Renal cortex interstitium (tissue), 11 donors: ENCODE measurements around the gene EDEM3. TPM values are rescaled to one million over a fixed set of nuclear protein-coding genes. Genes with fewer than 3 reads are reported as not detected.
"Not testable (repeated sequence)": the region's sequence is repeated elsewhere in the genome, so short reads cannot be mapped to it uniquely, and the experiment has no call there.

Experiments
- DNase-seq, 11 donors: peaks; one replicate each; pipeline ENCODE4 v3.0.0-alpha.2; 2013; ENCODE audit warnings: low read depth in 9 of 11, low spot score in 4 of 11; ENCODE audit errors: extremely low read depth in 1 of 11
- polyA plus RNA-seq, 3 donors: library from polyadenylated mRNA; unstranded; fragments of 120-200 nt; gene quantifications; one replicate each; pipeline ENCODE4 v1.2.1, GENCODE V29; 2013; ENCODE audit not compliant: insufficient read length in 3 of 3

Gene EDEM3
- polyA plus RNA-seq, 3 donors = 30.2 to 32.7 (median 32.5) TPM

GRCh38 chr1:184693011-184693410 is 61.6 kb downstream of the EDEM3 start:
- DNase-seq = no peak

GRCh38 chr1:184691719-184692324 is 62.8 kb downstream of the EDEM3 start:
- DNase-seq = peak; percentile 26 to 63 (median 48)

DNA sequence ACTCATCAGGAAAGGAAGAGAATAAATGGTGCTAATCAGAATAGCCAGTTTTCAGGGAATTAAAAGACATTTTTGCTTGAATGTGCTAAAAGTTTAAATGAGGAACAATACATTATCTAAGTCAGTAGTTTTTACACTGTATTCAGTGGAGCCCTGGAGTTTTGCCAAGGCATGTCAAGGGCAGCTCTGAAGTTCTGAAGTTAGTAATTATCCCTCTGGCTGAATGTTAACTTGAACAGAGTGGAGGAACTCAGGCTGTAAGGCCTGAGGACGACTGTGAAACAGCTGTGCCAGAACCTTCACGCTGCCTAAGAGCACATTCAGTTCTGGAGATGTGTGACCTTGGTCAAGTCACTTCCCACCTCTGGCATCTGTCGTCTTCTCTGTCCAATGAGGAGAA is 68.1 kb downstream of the EDEM3 start:
- peak in 1 of 11 donors; percentile 39 for DNase-seq

GRCh38 chr1:184685116-184685515 is 69.5 kb downstream of the EDEM3 start:
- no peak for DNase-seq

DNA sequence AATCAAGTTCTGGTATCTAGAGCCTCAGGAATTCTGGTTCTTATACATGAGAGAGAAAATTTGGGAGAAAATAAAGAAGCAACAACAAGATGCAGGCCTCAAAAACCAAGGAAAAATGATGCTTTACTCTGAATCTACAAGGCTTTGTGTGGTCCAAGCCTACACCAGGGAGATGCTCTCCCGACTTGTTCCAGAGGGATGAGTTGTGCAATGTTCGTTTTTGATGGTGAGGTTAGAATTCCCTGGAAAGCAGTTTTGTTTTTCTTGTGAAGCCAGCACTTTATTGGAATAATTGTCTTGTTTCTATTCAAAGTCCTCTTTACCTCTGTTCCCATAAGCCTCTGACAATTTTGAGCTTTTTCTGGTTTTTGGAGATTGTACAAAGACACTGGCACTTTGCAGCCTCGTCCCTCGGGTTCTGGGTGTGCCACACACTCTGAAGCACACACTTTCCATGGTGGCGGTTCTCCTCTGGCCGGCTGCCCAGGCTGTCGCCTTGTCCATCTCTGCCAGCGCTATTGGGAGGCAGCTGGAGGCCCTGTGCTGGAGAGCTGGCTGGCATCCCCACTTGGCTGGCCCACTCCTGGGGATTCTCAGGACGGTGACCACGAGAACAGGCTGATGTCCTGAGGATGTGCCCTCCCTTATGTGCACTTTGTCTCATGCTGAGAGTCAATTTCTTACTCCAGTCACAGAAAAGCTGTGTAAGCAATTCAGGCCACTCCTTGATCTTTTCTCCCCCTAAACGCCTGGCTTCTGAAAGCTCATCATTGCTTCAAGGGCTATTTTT is 70.2 kb downstream of the EDEM3 start:
- DNase-seq = no peak

GRCh38 chr1:184682956-184683355 is 71.7 kb downstream of the EDEM3 start:
- DNase-seq = no peak

DNA sequence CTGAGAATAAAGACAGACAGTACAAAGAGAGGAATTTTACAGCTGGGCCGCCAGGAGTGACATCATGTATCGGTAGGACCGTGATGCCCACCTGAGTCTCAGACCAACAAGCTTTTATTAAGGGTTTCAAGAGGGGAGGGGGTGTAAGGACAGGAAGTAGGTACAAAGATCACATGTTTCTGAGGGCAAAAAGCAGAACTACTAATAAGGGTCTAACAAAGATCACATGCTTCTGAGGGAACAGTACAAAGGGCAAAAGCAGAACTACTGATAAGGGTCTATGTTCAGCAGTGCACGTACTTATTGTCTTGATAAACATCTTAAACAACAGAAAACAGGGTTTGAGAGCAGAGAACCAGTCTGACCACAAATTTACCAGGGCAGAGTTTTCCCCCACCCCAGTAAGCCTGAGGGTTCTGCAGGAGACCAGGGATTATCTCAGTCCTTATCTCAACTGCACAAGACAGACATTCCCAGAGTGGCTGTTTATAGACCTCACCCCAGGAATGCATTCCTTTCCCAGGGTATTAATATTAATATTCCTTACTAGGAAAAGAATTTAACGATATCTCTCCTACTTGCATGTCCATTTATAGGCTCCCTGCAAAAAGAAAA is 73.9 kb downstream of the EDEM3 start:
- DNase-seq = not testable (repeated sequence)

DNA sequence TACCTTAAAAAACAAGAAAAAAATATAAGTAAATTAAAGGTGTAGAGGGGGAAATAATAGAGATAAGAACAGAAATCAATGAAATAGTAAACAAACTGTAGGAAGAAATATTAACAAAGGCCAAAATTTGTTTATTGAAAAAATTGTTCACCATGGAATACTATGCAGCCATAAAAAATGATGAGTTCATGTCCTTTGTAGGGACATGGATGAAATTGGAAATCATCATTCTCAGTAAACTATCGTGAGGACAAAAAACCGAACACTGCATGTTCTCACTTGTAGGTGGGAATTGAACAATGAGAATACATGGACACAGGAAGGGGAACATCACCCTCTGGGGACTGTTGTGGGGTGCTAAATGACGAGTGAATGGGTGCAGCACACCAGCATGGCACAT is 75.2 kb downstream of the EDEM3 start:
- not testable (repeated sequence) for DNase-seq

- no peak for DNase-seq
Observed at GRCh38 chr1:184677344-184677743, 77.3 kb downstream of the EDEM3 start.

- no peak for DNase-seq
Observed at GRCh38 chr1:184673305-184673704, 81.4 kb downstream of the EDEM3 start.

DNA sequence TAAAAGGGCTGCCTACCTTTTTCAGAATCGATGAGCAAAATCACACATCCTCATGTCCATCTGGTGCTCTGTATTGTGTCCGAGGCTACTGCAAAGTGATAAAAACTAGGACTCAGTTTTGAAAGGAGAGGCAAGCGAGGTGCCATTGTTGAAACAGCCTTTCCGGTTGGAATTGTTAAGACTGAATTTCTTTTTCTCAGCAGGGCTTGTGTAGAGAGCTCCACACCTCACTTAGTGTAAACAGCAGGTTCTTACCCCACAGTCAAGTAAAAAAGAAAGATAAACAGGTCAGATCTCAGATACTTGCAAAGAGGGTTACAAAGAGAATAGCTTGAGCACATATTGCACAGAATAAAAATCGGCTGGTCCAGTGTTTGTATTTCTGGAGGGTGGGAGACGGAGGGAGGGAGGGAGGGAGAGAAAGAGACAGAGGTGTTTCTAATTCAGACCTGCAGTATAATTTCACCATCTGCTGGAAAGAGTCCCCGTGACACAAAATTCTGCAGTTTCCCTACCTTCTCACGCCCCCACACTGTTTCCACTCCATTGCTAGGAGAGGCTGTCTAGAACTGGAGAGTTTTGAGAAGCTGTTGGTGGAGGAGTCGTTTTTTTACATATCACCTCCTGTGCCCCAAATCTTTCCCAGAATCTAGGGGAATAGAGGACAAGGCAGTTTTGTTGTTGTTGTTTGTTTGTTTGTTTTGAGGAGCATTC is 82.5 kb downstream of the EDEM3 start:
- no peak for DNase-seq

- no peak for DNase-seq
Observed at GRCh38 chr1:184669391-184669790, 85.3 kb downstream of the EDEM3 start.

- no peak for DNase-seq
Observed at GRCh38 chr1:184665360-184665759, 89.3 kb downstream of the EDEM3 start.

DNA sequence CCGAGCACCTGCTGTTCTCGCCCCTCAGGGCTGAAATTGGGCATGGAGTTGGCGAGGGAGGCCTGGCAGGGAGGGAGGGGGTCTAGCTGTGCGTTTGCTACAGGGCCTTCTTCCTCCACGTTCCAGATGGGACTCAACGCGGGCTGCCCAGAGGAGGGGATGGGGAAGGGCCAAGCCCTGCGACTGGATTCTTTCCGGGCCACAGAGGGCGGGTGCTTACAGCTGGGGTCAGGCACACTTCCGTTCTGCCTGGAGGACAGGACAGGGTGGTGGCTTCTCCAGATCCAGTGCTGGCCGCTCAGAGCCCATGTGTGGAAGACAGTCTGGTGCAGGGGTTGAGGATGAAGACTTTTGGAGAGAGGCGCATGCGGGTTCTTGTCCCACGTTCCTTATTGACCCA is 90.0 kb downstream of the EDEM3 start:
- DNase-seq = no peak

DNA sequence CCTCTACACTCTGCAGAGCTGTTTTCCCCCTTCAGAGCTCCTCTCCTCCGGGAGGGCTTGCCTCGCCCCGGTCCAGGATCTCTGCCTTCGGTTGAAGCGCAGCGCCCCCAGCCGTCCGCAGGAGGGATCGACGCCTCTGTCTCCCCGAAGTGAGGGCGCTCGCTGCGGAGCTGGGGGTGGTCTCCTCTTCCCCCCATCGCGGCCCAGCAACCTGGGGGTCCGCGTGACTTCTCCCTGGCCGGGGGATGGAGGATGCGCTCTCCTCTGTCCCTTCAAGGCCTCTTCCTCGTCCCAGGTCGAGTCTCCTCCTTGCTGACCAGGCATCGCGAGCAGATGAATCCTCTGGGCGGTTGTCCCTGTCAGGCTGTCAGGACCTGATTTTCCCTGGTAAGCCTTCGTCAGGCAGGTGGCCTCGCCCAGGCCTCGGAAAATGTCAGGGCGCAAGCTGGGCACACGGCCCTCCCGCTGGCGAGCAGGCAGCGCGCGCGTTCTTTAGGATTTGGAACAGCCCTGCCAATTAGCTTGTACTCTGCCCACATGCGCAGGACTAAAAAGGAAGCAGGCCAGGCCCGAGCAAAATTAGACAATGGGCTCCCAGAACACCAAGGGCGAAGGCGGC is 90.5 kb downstream of the EDEM3 start:
- DNase-seq = peak; percentile 33 to 73 (median 64)

DNA sequence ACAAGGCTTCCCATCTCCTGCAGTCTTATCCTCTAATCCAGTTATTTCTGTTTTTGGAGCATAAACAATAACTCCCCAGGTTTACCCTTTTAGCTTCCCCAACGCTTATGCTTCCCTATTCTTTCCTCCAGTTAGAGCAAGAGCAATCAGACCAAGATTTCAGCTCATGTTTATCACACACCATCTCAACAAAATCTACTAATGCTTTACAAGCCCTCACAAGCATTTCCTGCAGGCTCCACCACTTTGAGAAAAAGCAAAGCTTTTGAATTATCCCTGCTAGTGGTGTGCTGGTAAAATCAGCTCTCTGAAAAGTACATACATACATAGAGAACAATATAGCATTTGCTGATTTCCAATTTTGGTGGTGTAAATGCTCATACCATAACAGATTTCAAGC is 92.9 kb downstream of the EDEM3 start:
- DNase-seq = no peak

- no peak for DNase-seq
Observed at GRCh38 chr1:184660462-184661191, 94.0 kb downstream of the EDEM3 start.

DNA sequence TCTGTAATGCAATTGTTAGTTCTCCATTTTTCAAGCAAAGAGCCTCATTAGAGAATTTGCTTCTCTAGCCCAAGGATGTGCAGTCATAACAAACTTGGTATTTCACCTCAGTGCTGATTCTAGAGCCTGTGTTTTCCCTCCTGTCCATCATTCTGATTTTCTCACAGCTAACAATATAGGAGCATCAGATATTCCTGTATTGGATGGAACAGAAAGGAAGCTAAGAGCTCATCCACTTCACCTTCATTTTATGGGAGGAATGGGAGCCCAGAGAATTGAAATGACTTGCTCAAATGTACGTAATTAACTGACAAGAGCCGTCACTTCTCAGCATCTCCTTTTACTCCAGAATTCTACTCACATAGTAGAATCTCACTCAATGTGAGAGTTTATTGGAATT is 96.6 kb downstream of the EDEM3 start:
- no peak for DNase-seq

- no peak for DNase-seq
Observed at GRCh38 chr1:184656221-184656620, 98.4 kb downstream of the EDEM3 start.
